ENCODE measurements around the gene CEP97. TPM values are rescaled to one million over a fixed set of nuclear protein-coding genes. Genes with fewer than 3 reads are reported as not detected.
"Not testable (repeated sequence)": the region's sequence is repeated elsewhere in the genome, so short reads cannot be mapped to it uniquely, and the experiment has no call there.

CEP97 gene
- total RNA-seq, 1 experiment from 2014 or later = 11.5 TPM

DNA sequence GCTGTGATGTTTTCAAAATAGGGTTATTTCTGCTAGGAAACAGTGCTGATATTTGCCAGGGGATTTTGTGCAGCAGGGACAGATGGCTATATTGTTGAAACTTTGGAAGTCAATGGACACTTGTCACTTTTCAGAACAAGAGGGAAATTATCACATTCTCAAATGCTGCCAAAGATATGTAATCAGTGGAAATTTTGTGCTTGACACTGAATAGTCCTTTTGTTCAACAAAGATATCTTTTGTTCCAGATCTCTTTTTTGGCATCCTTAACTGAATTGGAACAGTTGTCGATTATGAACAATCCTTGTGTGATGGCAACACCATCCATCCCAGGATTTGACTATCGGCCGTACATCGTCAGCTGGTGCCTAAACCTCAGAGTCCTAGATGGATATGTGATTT is 7.8 kb downstream of the CEP97 start:
- H3K27me3 Mint-ChIP-seq (ENCODE audit: insufficient read depth, unreplicated experiment) = no peaks in the 10 kb centered on the region
- no peak overlapping the region for H3K4me3 Mint-ChIP-seq (ENCODE audit: unreplicated experiment)
- no peaks in the 10 kb centered on the region for H3K4me1 Mint-ChIP-seq (ENCODE audit: insufficient read depth, unreplicated experiment)
- CTCF ChIA-PET = no interaction called here
- peaks cover 96% of the 10 kb centered on the region for H3K36me3 Mint-ChIP-seq (ENCODE audit: insufficient read depth, unreplicated experiment)
- no peak overlapping the region for H3K27ac Mint-ChIP-seq (ENCODE audit: low read depth, unreplicated experiment)
- intact Hi-C loops (cut with micrococcal nuclease) = no loop called here
- no peak for DNase-seq (ENCODE audit: unreplicated experiment)
- no TSS peak for BruUV-seq (replicated peaks)
- no peaks in the 10 kb centered on the region for H3K9me3 Mint-ChIP-seq (ENCODE audit: unreplicated experiment)
- POLR2A ChIA-PET = no interaction called here
- TF ChIP-seq, protein P1, sequence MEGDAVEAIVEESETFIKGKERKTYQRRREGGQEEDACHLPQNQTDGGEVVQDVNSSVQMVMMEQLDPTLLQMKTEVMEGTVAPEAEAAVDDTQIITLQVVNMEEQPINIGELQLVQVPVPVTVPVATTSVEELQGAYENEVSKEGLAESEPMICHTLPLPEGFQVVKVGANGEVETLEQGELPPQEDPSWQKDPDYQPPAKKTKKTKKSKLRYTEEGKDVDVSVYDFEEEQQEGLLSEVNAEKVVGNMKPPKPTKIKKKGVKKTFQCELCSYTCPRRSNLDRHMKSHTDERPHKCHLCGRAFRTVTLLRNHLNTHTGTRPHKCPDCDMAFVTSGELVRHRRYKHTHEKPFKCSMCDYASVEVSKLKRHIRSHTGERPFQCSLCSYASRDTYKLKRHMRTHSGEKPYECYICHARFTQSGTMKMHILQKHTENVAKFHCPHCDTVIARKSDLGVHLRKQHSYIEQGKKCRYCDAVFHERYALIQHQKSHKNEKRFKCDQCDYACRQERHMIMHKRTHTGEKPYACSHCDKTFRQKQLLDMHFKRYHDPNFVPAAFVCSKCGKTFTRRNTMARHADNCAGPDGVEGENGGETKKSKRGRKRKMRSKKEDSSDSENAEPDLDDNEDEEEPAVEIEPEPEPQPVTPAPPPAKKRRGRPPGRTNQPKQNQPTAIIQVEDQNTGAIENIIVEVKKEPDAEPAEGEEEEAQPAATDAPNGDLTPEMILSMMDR (IDR thresholded peaks at IDR 0.05; ENCODE audit: unreplicated experiment) = no peak

DNA sequence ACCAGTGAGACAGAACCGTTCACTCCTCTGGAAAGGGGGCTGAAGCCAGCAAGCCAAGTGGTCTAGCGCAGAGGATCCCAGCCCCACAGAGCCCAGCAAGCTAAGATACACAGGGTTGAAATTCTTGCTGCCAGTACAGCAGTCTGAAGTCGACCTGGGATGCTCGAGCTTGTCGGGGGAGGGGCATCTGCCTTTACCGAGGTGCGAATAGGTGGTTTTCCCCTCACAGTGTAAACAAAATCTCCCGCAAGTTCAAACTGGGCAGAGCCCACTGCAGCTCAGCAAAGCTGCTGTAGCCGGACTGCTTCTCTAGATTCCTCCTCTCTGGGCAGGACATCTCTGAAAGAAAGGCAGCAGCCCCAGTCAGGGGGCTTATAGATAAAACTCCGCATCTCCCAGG is 11.4 kb downstream of the CEP97 start:
- no peaks in the 10 kb centered on the region for H3K27me3 Mint-ChIP-seq (ENCODE audit: insufficient read depth, unreplicated experiment)
- intact Hi-C loops (cut with micrococcal nuclease) = no loop called here
- H3K4me1 Mint-ChIP-seq (ENCODE audit: insufficient read depth, unreplicated experiment) = no peaks in the 10 kb centered on the region
- peaks cover 17% of the 10 kb centered on the region for H3K9me3 Mint-ChIP-seq (ENCODE audit: unreplicated experiment)
- TF ChIP-seq, protein P1 (IDR thresholded peaks at IDR 0.05; ENCODE audit: unreplicated experiment) = no peak
- ChIA-PET POLR2A (interaction anchor here (0.9 kb wide), 1 partner anchor 10 kb away, joined by 3 read pairs; no protein-coding TSS in a partner anchor), CTCF (no interaction called here)
- H3K4me3 Mint-ChIP-seq (ENCODE audit: unreplicated experiment) = no peak overlapping the region
- peaks cover 65% of the 10 kb centered on the region for H3K36me3 Mint-ChIP-seq (ENCODE audit: insufficient read depth, unreplicated experiment)
- no TSS peak for BruUV-seq (replicated peaks)
- no peak for DNase-seq (ENCODE audit: unreplicated experiment)
- no peak overlapping the region for H3K27ac Mint-ChIP-seq (ENCODE audit: low read depth, unreplicated experiment)

DNA sequence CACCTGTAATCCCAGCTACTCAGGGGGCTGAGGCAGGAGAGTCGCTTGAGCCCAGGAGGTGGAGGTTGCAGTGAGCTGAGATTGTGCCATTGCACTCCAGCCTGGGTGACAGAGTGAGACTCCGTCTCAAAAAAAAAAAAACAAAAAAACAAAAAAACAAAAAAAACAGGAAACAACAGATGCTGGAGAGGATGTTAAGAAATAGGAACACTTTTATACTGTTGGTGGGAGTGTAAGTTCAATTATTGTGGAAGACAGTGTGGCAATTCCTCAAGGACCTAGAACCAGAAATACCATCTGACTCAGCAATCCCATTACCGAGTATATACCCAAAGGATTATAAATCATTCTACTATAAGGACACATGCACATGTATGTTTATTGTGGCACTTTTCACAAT is 17.5 kb downstream of the CEP97 start:
- BruUV-seq (replicated peaks); H3K27me3 Mint-ChIP-seq (ENCODE audit: insufficient read depth, unreplicated experiment); DNase-seq (ENCODE audit: unreplicated experiment); intact Hi-C loops (cut with micrococcal nuclease); POLR2A ChIA-PET; H3K4me1 Mint-ChIP-seq (ENCODE audit: insufficient read depth, unreplicated experiment); H3K4me3 Mint-ChIP-seq (ENCODE audit: unreplicated experiment); H3K27ac Mint-ChIP-seq (ENCODE audit: low read depth, unreplicated experiment): not testable (repeated sequence)
- CTCF ChIA-PET = interaction anchor here (0.6 kb wide), 1 partner anchor 167 kb away, joined by 5 read pairs; no protein-coding TSS in a partner anchor
- peaks cover 17% of the 10 kb centered on the region for H3K9me3 Mint-ChIP-seq (ENCODE audit: unreplicated experiment)
- peaks cover 31% of the 10 kb centered on the region for H3K36me3 Mint-ChIP-seq (ENCODE audit: insufficient read depth, unreplicated experiment)

DNA sequence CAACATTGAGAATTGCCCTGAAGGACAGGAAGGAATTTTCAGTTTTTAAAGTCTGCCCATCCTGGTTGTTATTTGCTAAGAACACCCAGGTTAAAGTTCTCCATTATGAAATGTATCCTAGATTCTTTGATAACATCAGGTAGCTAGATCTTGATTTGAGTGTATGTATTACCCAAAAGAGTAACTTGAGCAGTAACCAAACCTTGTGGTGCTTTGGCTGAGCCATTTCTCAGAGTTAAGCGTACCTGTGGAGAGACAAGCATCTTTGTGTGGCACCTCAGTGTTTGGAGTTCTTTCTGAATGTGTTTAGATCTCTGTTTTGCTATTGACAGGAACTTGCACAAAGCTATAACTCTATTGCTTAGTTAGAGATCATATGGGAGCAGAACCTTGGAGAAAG is 20.4 kb downstream of the CEP97 start:
- intact Hi-C loops (cut with micrococcal nuclease) = no loop called here
- no TSS peak for BruUV-seq (replicated peaks)
- POLR2A ChIA-PET = interaction anchor here (0.9 kb wide), 1 partner anchor 20 kb away, joined by 3 read pairs; the partner anchor contains the start of gene CEP97
- no peak overlapping the region for H3K27ac Mint-ChIP-seq (ENCODE audit: low read depth, unreplicated experiment)
- no peak overlapping the region for H3K4me3 Mint-ChIP-seq (ENCODE audit: unreplicated experiment)
- no peaks in the 10 kb centered on the region for H3K27me3 Mint-ChIP-seq (ENCODE audit: insufficient read depth, unreplicated experiment)
- no peaks in the 10 kb centered on the region for H3K9me3 Mint-ChIP-seq (ENCODE audit: unreplicated experiment)
- TF ChIP-seq, protein P1 (IDR thresholded peaks at IDR 0.05; ENCODE audit: unreplicated experiment) = no peak
- H3K36me3 Mint-ChIP-seq (ENCODE audit: insufficient read depth, unreplicated experiment) = peaks cover 25% of the 10 kb centered on the region
- no peaks in the 10 kb centered on the region for H3K4me1 Mint-ChIP-seq (ENCODE audit: insufficient read depth, unreplicated experiment)
- no peak for DNase-seq (ENCODE audit: unreplicated experiment)
- CTCF ChIA-PET = interaction anchor here (0.6 to 1.3 kb wide), 3 partner anchors 11 to 38 kb away, joined by 3 to 4 read pairs (median 4); no protein-coding TSS in a partner anchor

DNA sequence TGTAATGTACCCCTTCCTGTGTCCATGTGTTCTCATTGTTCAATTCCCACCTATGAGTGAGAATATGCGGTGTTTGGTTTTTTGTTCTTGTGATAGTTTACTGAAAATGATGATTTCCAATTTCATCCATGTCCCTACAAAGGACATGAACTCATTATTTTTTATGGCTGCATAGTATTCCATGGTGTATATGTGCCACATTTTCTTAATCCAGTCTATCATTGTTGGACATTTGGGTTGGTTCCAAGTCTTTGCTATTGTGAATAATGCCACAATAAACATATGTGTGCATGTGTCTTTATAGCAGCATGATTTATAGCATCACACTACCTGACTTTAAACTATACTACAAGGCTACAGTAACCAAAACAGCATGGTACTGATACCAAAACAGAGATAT is 21.5 kb downstream of the CEP97 start:
- DNase-seq (ENCODE audit: unreplicated experiment); POLR2A ChIA-PET; H3K27ac Mint-ChIP-seq (ENCODE audit: low read depth, unreplicated experiment); intact Hi-C loops (cut with micrococcal nuclease); H3K27me3 Mint-ChIP-seq (ENCODE audit: insufficient read depth, unreplicated experiment); CTCF ChIA-PET; H3K4me3 Mint-ChIP-seq (ENCODE audit: unreplicated experiment); BruUV-seq (replicated peaks); H3K4me1 Mint-ChIP-seq (ENCODE audit: insufficient read depth, unreplicated experiment); H3K9me3 Mint-ChIP-seq (ENCODE audit: unreplicated experiment): not testable (repeated sequence)
- H3K36me3 Mint-ChIP-seq (ENCODE audit: insufficient read depth, unreplicated experiment) = peaks cover 32% of the 10 kb centered on the region

DNA sequence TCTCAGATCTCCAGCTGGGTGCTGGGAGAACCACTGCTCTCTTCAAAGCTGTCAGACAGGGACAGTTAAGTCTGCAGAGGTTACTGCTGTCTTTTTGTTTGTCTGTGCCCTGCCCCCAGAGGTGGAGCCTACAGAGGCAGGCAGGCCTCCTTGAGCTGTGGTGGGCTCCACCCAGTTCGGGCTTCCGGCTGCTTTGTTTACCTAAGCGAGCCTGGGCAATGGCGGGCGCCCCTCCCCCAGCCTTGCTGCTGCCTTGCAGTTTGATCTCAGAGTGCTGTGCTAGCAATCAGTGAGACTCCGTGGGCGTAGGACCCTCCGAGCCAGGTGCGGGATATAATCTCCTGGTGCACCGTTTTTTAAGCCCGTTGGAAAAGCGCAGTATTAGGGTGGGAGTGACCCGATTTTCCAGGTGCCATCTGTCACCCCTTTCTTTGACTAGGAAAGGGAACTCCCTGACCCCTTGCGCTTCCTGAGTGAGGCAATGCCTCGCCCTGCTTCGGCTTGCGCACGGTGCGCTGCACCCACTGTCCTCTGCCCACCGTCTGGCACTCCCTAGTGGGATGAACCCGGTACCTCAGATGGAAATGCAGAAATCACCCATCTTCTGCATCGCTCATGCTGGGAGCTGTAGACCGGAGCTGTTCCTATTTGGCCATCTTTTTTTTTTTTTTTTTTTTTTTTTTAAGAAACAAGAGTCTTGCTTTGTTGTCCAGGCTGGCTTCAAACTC is 29.1 kb downstream of the CEP97 start:
- DNase-seq (ENCODE audit: unreplicated experiment); H3K27me3 Mint-ChIP-seq (ENCODE audit: insufficient read depth, unreplicated experiment); H3K4me3 Mint-ChIP-seq (ENCODE audit: unreplicated experiment); POLR2A ChIA-PET; intact Hi-C loops (cut with micrococcal nuclease); H3K9me3 Mint-ChIP-seq (ENCODE audit: unreplicated experiment); H3K4me1 Mint-ChIP-seq (ENCODE audit: insufficient read depth, unreplicated experiment); BruUV-seq (replicated peaks); H3K27ac Mint-ChIP-seq (ENCODE audit: low read depth, unreplicated experiment); CTCF ChIA-PET: not testable (repeated sequence)
- H3K36me3 Mint-ChIP-seq (ENCODE audit: insufficient read depth, unreplicated experiment) = peaks cover 52% of the 10 kb centered on the region
